ENCODE measurements around the gene LRP2. TPM values are rescaled to one million over a fixed set of nuclear protein-coding genes. Genes with fewer than 3 reads are reported as not detected.

Gene LRP2
- polyA plus RNA-seq, 2 of the 4 experiments (the other 2 are of a cell fraction), result 0.04 TPM; not detected in 1

DNA sequence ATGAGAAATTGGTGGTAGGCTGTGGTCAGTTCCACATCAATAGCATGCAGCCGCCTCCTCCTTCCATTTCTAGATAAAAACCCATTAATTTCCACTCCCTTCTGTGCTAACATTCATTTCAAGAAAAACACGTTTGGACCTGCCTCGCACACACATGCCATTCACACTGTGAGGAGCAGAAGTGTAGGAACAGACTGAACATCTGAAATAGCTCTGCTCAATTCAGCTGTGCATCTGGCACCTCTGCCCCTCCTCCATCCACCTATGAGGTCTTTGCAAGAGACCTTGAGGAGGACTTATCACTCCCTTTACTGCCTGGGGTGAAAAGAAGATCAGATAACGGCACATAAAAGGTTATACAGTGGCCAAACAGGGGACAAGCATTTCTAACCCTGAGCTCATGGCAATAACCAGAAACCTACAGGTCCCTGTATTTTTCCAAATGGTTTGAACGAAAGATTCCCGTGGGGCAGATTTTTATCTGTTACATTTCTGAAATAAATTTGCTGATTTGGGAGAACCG, 30.8 kb upstream of the LRP2 start:
- H3K4me1 ChIP-seq, result no peaks in the 10 kb centered on the region
- no peak overlapping the region for H3K27ac ChIP-seq
- no peak for DNase-seq (ENCODE audit: low read depth in 1 of 2, low spot score in 1 of 2)
- H3K9me3 ChIP-seq, result no peaks in the 10 kb centered on the region
- 13% methylated on average over 7 of the region's 7 CpGs for WGBS (ENCODE audit: missing lambda C conversion rate)
- TF ChIP-seq PHF8 (IDR thresholded peaks at IDR 0.05; ENCODE audit: borderline replicate concordance, low read depth) (no peak), ESRRA (IDR thresholded peaks at IDR 0.05; ENCODE audit: borderline replicate concordance, low read length) (no peak), JUN (IDR thresholded peaks at IDR 0.05) (no peak), RFX5 (IDR thresholded peaks at IDR 0.05) (no peak), ZC3H11A (IDR thresholded peaks at IDR 0.05) (no peak)
- TF ChIP-seq, protein P1, sequence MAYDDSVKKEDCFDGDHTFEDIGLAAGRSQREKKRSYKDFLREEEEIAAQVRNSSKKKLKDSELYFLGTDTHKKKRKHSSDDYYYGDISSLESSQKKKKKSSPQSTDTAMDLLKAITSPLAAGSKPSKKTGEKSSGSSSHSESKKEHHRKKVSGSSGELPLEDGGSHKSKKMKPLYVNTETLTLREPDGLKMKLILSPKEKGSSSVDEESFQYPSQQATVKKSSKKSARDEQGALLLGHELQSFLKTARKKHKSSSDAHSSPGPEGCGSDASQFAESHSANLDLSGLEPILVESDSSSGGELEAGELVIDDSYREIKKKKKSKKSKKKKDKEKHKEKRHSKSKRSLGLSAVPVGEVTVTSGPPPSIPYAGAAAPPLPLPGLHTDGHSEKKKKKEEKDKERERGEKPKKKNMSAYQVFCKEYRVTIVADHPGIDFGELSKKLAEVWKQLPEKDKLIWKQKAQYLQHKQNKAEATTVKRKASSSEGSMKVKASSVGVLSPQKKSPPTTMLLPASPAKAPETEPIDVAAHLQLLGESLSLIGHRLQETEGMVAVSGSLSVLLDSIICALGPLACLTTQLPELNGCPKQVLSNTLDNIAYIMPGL (CRISPR knock-in tag; IDR thresholded peaks at IDR 0.05; ENCODE audit: borderline replicate concordance), result no peak
- TF ChIP-seq, protein P2, sequence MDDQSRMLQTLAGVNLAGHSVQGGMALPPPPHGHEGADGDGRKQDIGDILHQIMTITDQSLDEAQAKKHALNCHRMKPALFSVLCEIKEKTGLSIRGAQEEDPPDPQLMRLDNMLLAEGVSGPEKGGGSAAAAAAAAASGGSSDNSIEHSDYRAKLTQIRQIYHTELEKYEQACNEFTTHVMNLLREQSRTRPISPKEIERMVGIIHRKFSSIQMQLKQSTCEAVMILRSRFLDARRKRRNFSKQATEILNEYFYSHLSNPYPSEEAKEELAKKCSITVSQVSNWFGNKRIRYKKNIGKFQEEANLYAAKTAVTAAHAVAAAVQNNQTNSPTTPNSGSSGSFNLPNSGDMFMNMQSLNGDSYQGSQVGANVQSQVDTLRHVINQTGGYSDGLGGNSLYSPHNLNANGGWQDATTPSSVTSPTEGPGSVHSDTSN (IDR thresholded peaks at IDR 0.05), result no peak
- ChIA-PET POLR2A (no interaction called here), CTCF (interaction anchor here (0.6 kb wide), 1 partner anchor 978 kb away, joined by 3 read pairs; no protein-coding TSS in a partner anchor)
- no peak for ATAC-seq
- no peak overlapping the region for H3K4me2 ChIP-seq
- H3K4me3 ChIP-seq, result no peak overlapping the region
- no peak for FAIRE-seq

DNA sequence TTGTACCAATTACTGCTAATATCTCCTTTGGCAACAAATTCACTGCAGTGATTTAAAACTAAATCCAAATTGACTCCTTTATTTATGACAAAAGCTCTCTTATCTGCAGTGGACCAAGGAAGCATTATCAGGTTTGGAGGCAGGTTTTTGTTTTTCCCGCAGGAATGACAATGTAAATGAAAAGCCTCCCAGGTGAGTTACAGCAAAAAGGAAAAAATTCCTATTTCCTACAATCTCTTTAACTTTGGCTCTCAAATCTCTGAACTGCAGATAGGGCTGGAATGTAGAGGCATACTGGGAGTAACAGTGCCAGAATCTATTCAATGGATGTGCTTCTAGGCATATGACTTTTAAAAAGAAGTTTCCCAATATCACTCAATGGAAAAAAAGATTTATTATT, 28.9 kb upstream of the LRP2 start:
- ChIA-PET CTCF (no interaction called here), POLR2A (no interaction called here)
- FAIRE-seq (no peak), ATAC-seq (no peak), DNase-seq (ENCODE audit: low read depth in 1 of 2, low spot score in 1 of 2) (no peak)
- no peaks in the 10 kb centered on the region for H3K4me1 ChIP-seq
- H3K4me2 ChIP-seq, result no peak overlapping the region
- no peaks in the 10 kb centered on the region for H3K9me3 ChIP-seq
- WGBS (ENCODE audit: missing lambda C conversion rate), result 57% methylated on average over 1 of the region's 1 CpG
- H3K4me3 ChIP-seq, result no peak overlapping the region
- no peak overlapping the region for H3K27ac ChIP-seq
- TF ChIP-seq EHF (CRISPR knock-in tag; IDR thresholded peaks at IDR 0.05) (no peak), ZFP36 (IDR thresholded peaks at IDR 0.05; ENCODE audit: borderline replicate concordance, partially characterized antibody) (no peak), MAFK (IDR thresholded peaks at IDR 0.05; ENCODE audit: partially characterized antibody) (no peak), POLR2A (IDR thresholded peaks at IDR 0.05; ENCODE audit: low read length) (no peak), MYC (IDR thresholded peaks at IDR 0.05; ENCODE audit: borderline replicate concordance, low read length) (no peak), HOXB5 (CRISPR knock-in tag; IDR thresholded peaks at IDR 0.05) (no peak), ZSCAN20 (CRISPR knock-in tag; IDR thresholded peaks at IDR 0.05) (no peak), RARB (CRISPR knock-in tag; IDR thresholded peaks at IDR 0.05) (no peak), HEYL (CRISPR knock-in tag; IDR thresholded peaks at IDR 0.05) (no peak), CHD4 (IDR thresholded peaks at IDR 0.05; ENCODE audit: borderline replicate concordance) (no peak), EHMT2 (IDR thresholded peaks at IDR 0.05; ENCODE audit: low read depth) (no peak), NPAS2 (CRISPR knock-in tag; IDR thresholded peaks at IDR 0.05; ENCODE audit: borderline replicate concordance) (no peak)
- TF ChIP-seq, protein P1 (CRISPR knock-in tag; IDR thresholded peaks at IDR 0.05; ENCODE audit: borderline replicate concordance), result no peak
- TF ChIP-seq, protein P3, sequence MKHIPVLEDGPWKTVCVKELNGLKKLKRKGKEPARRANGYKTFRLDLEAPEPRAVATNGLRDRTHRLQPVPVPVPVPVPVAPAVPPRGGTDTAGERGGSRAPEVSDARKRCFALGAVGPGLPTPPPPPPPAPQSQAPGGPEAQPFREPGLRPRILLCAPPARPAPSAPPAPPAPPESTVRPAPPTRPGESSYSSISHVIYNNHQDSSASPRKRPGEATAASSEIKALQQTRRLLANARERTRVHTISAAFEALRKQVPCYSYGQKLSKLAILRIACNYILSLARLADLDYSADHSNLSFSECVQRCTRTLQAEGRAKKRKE (CRISPR knock-in tag; IDR thresholded peaks at IDR 0.05; ENCODE audit: low read depth), result no peak
- TF ChIP-seq, protein P4, sequence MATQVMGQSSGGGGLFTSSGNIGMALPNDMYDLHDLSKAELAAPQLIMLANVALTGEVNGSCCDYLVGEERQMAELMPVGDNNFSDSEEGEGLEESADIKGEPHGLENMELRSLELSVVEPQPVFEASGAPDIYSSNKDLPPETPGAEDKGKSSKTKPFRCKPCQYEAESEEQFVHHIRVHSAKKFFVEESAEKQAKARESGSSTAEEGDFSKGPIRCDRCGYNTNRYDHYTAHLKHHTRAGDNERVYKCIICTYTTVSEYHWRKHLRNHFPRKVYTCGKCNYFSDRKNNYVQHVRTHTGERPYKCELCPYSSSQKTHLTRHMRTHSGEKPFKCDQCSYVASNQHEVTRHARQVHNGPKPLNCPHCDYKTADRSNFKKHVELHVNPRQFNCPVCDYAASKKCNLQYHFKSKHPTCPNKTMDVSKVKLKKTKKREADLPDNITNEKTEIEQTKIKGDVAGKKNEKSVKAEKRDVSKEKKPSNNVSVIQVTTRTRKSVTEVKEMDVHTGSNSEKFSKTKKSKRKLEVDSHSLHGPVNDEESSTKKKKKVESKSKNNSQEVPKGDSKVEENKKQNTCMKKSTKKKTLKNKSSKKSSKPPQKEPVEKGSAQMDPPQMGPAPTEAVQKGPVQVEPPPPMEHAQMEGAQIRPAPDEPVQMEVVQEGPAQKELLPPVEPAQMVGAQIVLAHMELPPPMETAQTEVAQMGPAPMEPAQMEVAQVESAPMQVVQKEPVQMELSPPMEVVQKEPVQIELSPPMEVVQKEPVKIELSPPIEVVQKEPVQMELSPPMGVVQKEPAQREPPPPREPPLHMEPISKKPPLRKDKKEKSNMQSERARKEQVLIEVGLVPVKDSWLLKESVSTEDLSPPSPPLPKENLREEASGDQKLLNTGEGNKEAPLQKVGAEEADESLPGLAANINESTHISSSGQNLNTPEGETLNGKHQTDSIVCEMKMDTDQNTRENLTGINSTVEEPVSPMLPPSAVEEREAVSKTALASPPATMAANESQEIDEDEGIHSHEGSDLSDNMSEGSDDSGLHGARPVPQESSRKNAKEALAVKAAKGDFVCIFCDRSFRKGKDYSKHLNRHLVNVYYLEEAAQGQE (IDR thresholded peaks at IDR 0.05), result no peak
- TF ChIP-seq, protein P5, sequence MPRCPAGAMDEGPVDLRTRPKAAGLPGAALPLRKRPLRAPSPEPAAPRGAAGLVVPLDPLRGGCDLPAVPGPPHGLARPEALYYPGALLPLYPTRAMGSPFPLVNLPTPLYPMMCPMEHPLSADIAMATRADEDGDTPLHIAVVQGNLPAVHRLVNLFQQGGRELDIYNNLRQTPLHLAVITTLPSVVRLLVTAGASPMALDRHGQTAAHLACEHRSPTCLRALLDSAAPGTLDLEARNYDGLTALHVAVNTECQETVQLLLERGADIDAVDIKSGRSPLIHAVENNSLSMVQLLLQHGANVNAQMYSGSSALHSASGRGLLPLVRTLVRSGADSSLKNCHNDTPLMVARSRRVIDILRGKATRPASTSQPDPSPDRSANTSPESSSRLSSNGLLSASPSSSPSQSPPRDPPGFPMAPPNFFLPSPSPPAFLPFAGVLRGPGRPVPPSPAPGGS (IDR thresholded peaks at IDR 0.05), result no peak
- TF ChIP-seq, protein P6, sequence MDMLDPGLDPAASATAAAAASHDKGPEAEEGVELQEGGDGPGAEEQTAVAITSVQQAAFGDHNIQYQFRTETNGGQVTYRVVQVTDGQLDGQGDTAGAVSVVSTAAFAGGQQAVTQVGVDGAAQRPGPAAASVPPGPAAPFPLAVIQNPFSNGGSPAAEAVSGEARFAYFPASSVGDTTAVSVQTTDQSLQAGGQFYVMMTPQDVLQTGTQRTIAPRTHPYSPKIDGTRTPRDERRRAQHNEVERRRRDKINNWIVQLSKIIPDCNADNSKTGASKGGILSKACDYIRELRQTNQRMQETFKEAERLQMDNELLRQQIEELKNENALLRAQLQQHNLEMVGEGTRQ (IDR thresholded peaks at IDR 0.05), result no peak
